ENCODE results near the gene ZNF283. TPM values are rescaled to one million over a fixed set of nuclear protein-coding genes. Genes with fewer than 3 reads are reported as not detected.
"Not testable (repeated sequence)": the region's sequence is repeated elsewhere in the genome, so short reads cannot be mapped to it uniquely, and the experiment has no call there.

Gene ZNF283
- total RNA-seq, 1 donor from 2014 or later: 18.2 TPM

DNA sequence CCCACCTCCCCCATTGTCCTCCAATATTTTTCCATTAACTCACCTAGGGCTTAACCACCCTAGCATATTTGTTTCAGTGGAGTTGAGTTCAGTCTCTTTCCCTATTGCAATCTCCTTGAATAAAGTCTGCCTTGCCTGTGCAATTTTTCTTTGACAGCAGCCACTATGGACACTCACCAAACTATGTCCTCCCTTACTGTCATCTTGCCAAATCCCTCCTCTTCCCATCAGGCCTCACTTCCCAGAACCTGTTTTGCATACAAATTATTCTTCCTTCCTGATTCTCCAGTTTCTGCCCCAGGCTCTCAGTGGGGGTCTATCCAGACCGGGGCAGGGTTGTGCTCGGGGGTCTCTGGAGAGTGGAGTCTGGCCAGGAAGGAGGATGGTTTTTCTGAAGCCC is 22.7 kb upstream of the ZNF283 start:
- Mint-ChIP-seq H3K9me3 (no peaks in the 10 kb centered on the region), H3K36me3 (no peaks in the 10 kb centered on the region), H3K27ac (no peak overlapping the region), H3K4me1 (ENCODE audit: unreplicated experiment) (peaks cover 5% of the 10 kb centered on the region), H3K27me3 (peaks cover 29% of the 10 kb centered on the region), H3K4me3 (no peak overlapping the region)
- TF ChIP-seq, protein P1, sequence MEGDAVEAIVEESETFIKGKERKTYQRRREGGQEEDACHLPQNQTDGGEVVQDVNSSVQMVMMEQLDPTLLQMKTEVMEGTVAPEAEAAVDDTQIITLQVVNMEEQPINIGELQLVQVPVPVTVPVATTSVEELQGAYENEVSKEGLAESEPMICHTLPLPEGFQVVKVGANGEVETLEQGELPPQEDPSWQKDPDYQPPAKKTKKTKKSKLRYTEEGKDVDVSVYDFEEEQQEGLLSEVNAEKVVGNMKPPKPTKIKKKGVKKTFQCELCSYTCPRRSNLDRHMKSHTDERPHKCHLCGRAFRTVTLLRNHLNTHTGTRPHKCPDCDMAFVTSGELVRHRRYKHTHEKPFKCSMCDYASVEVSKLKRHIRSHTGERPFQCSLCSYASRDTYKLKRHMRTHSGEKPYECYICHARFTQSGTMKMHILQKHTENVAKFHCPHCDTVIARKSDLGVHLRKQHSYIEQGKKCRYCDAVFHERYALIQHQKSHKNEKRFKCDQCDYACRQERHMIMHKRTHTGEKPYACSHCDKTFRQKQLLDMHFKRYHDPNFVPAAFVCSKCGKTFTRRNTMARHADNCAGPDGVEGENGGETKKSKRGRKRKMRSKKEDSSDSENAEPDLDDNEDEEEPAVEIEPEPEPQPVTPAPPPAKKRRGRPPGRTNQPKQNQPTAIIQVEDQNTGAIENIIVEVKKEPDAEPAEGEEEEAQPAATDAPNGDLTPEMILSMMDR (conservative IDR thresholded peaks at IDR 0.05): no peak
- no peak for DNase-seq (ENCODE audit: extremely low spot score, unreplicated experiment)

DNA sequence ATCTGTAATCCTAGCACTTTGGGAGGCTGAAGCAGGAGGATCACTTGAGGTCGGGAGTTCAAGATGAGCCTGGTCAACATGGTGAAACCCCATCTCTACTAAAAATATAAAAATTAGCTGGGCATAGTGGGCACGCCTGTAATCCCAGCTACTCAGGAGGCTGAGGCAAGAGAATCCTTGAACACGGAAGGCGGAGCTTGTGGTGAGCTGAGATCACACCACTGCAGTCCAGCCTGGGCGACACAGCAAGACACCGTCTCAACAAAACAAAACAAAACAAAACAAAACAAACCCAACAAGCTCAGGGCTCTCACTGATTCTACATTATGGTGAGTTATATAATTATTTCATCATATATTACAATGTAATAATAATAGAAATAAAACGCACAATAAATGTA is 20.7 kb upstream of the ZNF283 start:
- peaks cover 29% of the 10 kb centered on the region for H3K27me3 Mint-ChIP-seq
- not testable (repeated sequence) for H3K36me3 Mint-ChIP-seq; H3K4me3 Mint-ChIP-seq; H3K4me1 Mint-ChIP-seq (ENCODE audit: unreplicated experiment); DNase-seq (ENCODE audit: extremely low spot score, unreplicated experiment); H3K9me3 Mint-ChIP-seq; H3K27ac Mint-ChIP-seq

DNA sequence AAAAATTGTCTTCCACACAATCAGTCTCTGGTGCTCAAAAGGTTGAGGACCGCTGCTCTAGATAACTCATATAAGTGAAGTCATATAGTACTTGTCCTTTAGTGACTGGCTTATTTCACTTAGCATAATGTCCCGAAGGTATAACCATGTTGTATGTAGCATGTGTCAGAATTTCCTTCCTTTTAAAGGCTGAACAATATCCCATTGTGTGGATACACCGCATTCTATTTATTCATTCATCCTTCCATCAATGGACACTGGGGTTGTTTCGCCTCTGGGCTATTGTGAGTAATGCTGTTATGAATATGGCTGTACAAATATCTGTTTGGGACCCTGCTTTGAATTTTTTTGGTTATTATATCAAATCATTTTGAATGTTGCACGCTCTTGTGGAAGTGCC is 20.3 kb upstream of the ZNF283 start:
- Mint-ChIP-seq H3K4me3 (no peak overlapping the region), H3K27me3 (peaks cover 28% of the 10 kb centered on the region), H3K27ac (no peak overlapping the region), H3K36me3 (no peaks in the 10 kb centered on the region), H3K4me1 (ENCODE audit: unreplicated experiment) (peaks cover under 1% of the 10 kb centered on the region), H3K9me3 (no peaks in the 10 kb centered on the region)
- TF ChIP-seq, protein P1 (conservative IDR thresholded peaks at IDR 0.05): no peak
- DNase-seq (ENCODE audit: extremely low spot score, unreplicated experiment): no peak

DNA sequence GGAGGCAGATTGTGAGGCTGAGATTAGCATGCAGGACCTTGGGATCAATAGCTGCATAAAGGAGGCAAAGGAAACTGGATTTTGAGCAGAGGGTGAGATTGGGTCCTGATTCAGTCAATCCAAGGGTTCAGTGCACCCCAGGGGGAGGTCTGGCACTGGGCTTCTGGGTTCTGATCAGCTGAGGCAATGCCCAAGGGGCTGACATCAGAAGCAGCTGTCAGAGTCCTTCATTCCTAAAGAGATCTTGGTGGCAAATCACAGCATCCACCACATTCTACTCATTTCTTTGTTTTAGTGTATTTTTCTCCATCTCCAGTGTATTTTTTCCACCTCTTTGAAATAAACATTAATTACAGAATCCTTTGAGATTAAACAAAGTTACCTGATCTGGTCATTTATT is 19.5 kb upstream of the ZNF283 start:
- peaks cover 34% of the 10 kb centered on the region for H3K27me3 Mint-ChIP-seq

DNA sequence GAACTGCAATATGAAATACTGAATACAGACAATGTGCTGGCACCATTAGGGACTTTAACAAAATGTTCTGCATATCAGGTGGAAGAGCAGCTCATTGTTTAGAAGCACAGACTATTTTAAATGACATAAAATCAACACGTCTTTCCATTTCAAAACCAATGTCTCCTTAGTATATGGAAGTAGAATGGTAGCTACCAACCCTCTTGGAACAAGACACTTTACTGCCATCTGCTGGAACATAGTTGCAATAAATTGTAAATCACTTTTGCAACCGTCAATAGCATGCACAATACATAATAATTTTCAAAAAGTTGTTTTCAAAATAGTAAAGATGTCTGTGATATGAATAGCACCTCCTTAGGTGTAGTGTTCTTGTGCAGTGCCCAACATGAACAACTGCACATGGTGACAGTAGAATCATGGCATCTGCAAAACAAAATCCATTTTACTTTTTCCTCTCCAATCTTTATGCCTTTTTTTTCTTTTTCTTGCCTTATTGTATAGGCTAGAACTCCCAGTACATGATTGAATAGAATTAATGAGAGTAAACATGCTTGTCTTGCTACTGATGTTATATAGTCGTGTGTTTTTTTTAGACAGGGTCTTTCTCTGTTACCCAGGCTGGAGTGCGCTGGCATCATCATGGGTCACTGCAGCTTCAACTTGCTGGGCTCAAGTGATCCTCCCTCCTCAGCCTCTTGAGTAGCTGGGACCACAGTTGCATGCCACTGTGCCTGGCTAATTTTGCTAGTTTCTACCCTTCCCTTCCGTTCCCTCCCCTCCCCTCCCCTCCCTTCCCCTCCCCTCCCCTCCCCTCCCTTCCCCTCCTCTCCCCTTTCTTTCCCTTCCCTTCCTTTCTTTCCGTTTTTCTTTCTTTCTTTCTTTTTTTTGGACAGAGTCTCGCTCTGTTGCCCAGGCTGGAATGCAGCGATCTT is 17.1 kb upstream of the ZNF283 start:
- Mint-ChIP-seq H3K4me3 (no peak overlapping the region), H3K36me3 (no peaks in the 10 kb centered on the region), H3K4me1 (ENCODE audit: unreplicated experiment) (no peaks in the 10 kb centered on the region), H3K27ac (no peak overlapping the region), H3K9me3 (no peaks in the 10 kb centered on the region), H3K27me3 (peaks cover 40% of the 10 kb centered on the region)
- DNase-seq (ENCODE audit: extremely low spot score, unreplicated experiment): no peak
- TF ChIP-seq, protein P1 (conservative IDR thresholded peaks at IDR 0.05): peak; percentile 80

More for the DNA sequence above, 19.5 kb upstream of the ZNF283 start:
- no peak for DNase-seq (ENCODE audit: extremely low spot score, unreplicated experiment)
- Mint-ChIP-seq H3K36me3 (no peaks in the 10 kb centered on the region), H3K4me3 (no peak overlapping the region), H3K4me1 (ENCODE audit: unreplicated experiment) (no peaks in the 10 kb centered on the region), H3K9me3 (no peaks in the 10 kb centered on the region), H3K27ac (peak overlapping the region; percentile 18)
- TF ChIP-seq, protein P1 (conservative IDR thresholded peaks at IDR 0.05): no peak

DNA sequence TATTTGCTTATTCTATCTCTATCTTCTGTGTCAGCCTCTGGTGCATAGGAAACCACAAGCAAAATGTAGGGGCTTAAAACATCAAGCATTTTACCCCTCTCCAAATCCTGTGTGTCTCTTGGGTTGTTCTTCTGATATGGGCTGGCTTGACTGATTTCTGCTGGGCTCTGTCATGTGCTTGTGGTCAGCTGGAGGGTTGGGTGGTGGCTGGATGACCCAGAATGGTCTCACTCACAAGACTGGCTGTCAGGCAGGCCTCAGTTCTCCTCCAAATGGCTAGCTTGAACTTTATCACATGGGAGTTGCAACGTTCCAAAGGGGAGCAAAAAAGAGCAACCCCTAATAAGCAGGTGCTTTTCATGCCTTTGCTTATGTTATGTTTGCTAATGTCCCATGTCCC is 15.3 kb upstream of the ZNF283 start:
- TF ChIP-seq, protein P1 (conservative IDR thresholded peaks at IDR 0.05): no peak
- no peak overlapping the region for H3K4me3 Mint-ChIP-seq
- no peak overlapping the region for H3K27ac Mint-ChIP-seq
- no peaks in the 10 kb centered on the region for H3K36me3 Mint-ChIP-seq
- H3K4me1 Mint-ChIP-seq (ENCODE audit: unreplicated experiment): no peaks in the 10 kb centered on the region
- no peak for DNase-seq (ENCODE audit: extremely low spot score, unreplicated experiment)
- H3K9me3 Mint-ChIP-seq: no peaks in the 10 kb centered on the region
- peaks cover 35% of the 10 kb centered on the region for H3K27me3 Mint-ChIP-seq
